ENCODE results near the gene ZHX3.
"Not testable (repeated sequence)": the region's sequence is repeated elsewhere in the genome, so short reads cannot be mapped to it uniquely, and the experiment has no call there.

The ZHX3 gene

DNA sequence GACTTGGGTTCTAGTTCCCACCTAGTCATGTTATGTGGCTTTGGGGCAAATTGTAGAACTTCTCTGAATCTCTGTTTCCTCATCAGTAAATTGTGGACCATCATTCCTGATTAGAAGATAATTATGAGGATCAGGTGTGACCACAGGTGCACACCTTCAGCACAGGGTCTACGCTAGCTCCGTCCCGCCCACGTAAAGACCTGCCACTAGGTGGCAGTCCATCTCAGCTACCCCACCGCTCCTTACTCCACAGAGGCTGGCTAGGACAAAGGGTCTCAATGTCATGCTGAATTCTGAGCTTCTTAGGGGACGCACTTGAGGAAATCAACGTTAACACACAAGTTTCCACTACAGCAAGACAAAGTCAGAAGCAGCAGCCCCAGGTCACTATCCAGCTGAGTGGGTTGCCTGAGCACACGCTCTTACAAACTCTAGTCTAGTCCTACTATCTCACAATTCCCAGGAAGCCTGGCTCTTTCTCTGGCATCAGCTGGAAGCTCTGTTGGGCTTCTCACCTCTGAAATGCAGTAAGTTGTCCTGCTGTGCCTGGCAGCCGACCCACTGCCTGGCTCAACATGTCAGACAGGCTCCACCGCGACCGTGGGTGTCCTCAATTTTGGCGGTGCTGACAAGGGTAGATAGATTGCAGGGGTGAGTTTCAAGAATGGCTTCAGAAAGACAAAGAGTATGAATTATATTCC, 182.2 kb downstream of the ZHX3 start:
- DNase-seq = no peak

DNA sequence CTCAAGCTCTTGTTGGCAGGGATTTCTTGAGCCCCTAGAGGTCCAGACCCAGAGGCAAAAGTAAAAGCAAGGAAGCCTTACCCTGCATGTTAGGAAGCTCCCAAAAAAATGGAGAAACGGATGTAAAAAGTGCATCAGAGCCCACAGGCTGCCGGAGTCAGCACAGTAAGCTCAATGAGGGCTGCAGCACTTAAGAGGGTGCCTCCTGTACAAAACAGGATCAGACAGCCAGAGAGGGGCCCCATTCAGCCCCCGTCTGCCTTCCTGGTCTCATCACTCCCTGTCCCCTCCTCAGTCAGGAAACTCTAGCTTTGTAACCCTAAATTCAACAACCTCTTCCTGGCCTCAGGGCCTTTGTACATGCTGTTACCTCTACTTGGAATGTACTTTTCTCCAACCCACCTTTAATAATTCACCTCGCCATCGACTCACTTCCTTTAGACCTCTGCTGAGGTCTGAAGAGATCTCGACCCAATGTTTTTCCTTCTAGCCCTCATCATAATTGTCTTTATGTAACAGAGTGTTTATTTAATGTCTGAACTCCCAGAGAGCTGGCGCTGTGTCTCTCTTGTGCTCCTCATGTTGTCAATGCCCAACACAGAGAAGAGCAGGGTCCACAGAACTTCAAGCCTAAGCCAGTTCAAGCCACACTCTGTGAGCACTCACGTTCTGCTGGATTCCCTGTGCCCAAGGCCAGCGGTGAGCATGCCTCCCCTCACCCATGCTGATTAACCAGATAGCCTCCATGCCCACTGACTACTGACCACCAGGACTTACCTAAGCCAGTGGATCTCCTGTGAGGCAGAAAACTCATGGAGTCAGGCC, 183.0 kb downstream of the ZHX3 start:
- DNase-seq = no peak

- DNase-seq = no peak
These were observed 183.7 kb downstream of the ZHX3 start for GRCh38 chr20:41133709-41134361.

DNA sequence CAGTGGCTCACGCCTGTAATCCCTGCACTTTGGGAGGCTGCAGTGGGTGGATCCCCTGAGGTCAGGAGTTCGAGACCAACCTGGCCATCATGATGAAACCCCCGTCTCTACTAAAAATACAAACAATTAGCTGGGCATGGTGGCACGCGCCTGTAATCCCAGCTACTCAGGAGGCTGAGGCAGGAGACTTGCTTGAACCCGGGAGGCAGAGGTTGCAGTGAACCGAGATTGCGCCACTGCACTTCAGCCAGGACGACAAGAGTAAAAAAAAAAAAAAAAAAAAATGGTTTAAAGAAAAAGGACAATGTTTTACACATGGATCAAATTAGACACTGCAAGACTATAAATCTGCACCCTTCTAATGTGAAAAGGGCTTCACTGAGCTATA, 185.1 kb downstream of the ZHX3 start:
- not testable (repeated sequence) for DNase-seq

GRCh38 chr20:41131594-41132387, 185.7 kb downstream of the ZHX3 start:
- DNase-seq = no peak
